ENCODE measurements around the gene HES3. TPM values are rescaled to one million over a fixed set of nuclear protein-coding genes. Genes with fewer than 3 reads are reported as not detected.

Gene HES3
- total and polyA plus RNA-seq, 2 of the 4 experiments (the other 2 are of a cell fraction): not detected

DNA sequence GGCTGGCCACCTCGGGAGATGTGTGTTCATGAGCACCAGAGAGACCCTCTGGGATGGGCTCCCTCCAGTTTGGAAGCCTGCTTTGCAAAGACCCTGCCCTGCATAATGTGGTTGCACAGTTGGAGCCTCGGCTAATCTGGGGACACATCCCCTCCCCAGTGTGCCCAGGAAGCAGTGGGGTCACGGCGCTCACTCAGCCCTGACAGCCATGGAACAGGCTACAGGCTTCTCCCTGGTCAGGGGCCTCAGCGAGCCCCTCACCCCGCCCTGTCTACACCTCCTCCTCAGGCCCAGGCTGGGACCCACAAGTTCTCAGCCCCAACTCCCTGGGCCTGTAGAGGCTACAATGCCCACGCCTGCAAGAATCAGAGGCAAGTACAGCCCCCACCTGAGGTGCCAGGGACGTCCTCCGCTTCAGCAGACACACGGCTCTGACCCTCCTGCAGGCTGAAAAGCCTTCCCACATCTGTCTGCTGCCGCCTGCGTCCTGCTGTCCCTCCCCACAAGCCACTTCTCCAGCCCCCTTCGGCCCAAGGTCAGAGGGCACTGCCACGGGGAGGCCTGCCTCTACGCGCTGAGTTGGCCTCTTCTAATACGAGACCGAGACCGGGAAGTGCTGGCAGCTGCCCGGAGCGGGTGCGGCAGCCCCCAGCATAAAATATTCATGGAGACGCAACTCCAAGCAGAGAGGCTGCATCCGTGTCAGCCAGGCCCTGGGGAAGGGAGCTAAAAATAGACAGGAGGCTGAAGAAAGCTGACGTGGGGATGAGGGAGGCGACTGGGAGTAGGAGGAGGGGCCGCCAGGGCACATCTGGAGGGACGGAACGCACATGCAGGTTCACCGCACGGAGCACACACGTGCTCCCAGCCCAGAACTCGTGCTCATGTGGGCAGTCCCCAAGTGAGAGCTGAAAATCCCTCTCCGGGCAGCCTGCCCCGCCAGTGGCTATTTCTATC is 32.1 kb downstream of the HES3 start:
- peak overlapping the region; percentile 88 for H2AFZ ChIP-seq (replicated peaks; ENCODE audit: low read length, poor library complexity)
- peaks cover 0 to 22% of the 10 kb centered on the region in 2 experiments; a peak in 2 of 4 replicates for H3K79me1 ChIP-seq (ENCODE audit: low read depth in 1 of 2, low read length in 2 of 2)
- peak; percentile 90 for DNase-seq
- H4K91ac ChIP-seq (ENCODE audit: insufficient read depth, low read depth, low read length): peak overlapping the region; percentile 64
- peak overlapping the region; percentile 88 for H3K14ac ChIP-seq (replicated peaks; ENCODE audit: low read depth, low read length)
- peak overlapping the region; percentile 52; the same call in 1 of the 2 replicates for H3K23ac ChIP-seq (ENCODE audit: low read depth, low read length)
- peak overlapping the region; percentile 84 for H2BK120ac ChIP-seq (ENCODE audit: low read depth, low read length)
- peak overlapping the region; percentile 35; the same call in 1 of the 2 replicates for H3K9ac ChIP-seq (ENCODE audit: low read depth, low read length)
- H4K5ac ChIP-seq (ENCODE audit: low read depth, low read length): peak overlapping the region; percentile 81
- in situ Hi-C loops (cut with MboI; ENCODE audit: low sequenced_read_pairs): no loop called here
- no peaks in the 10 kb centered on the region; the same call in 1 of the 2 replicates for H4K20me1 ChIP-seq (ENCODE audit: insufficient read depth, low read length)
- H3K4ac ChIP-seq (ENCODE audit: low read depth, low read length): peak overlapping the region; percentile 95
- H2AK9ac ChIP-seq (replicated peaks; ENCODE audit: low read depth, low read length, poor library complexity): peak overlapping the region; percentile 92
- H2BK5ac ChIP-seq (ENCODE audit: low read depth, low read length, poor library complexity, severe bottlenecking): peak overlapping the region; percentile 29
- H3K4me1 ChIP-seq (ENCODE audit: control insufficient read depth, insufficient read depth, low read length): peaks cover 16% of the 10 kb centered on the region
- peak overlapping the region; percentile 2; the same call in 1 of the 2 replicates for H3K18ac ChIP-seq (ENCODE audit: low read depth, low read length)
- dilution Hi-C loops (cut with HindIII; ENCODE audit: low sequenced_read_pairs, unreplicated experiment): no loop called here
- ChIA-PET POLR2A (ENCODE audit: unreplicated experiment) (interaction anchor here (0.7 kb wide), 1 partner anchor 88 kb away, joined by 8 read pairs; no protein-coding TSS in a partner anchor), CTCF (interaction anchor here (0.8 to 1.1 kb wide), 3 partner anchors 18 to 30 kb away, joined by 3 to 5 read pairs (median 4); no protein-coding TSS in a partner anchor)
- no peaks in the 10 kb centered on the region for H3K36me3 ChIP-seq (ENCODE audit: control insufficient read depth, insufficient read depth, low read length)
- peak overlapping the region; percentile 61; the same call in 2 of the 3 replicates for H2BK15ac ChIP-seq (ENCODE audit: low read depth, low read length)
- WGBS, 2 experiments (ENCODE audit: extremely low coverage in 2 of 2, insufficient read length in 1 of 2): 18% methylated on average over 22 of the region's 35 CpGs; no CpG with 5 or more reads in 1 of the 2 experiments
- H3K56ac ChIP-seq (ENCODE audit: extremely low read depth, insufficient read depth, low read length): peak overlapping the region; percentile 49; the same call in 1 of the 2 replicates
- no TSS peak for BruUV-seq (replicated peaks)
- no peaks in the 10 kb centered on the region for H3K27me3 ChIP-seq (ENCODE audit: control insufficient read depth, insufficient read depth, low read length)
- peak overlapping the region; percentile 22 to 92; a peak in 3 of 4 replicates for H4K8ac ChIP-seq (ENCODE audit: low read depth in 2 of 2, low read length in 2 of 2)
- TF ChIP-seq MAFK (IDR thresholded peaks at IDR 0.05; ENCODE audit: low read depth, low read length) (no peak), MXI1 (IDR thresholded peaks at IDR 0.05; ENCODE audit: borderline replicate concordance, low read depth, low read length) (peak; percentile 96), RCOR1 (IDR thresholded peaks at IDR 0.05; ENCODE audit: insufficient replicate concordance, low read length) (no peak), CEBPB (IDR thresholded peaks at IDR 0.05; ENCODE audit: low read depth, low read length) (no peak), RFX5 (IDR thresholded peaks at IDR 0.05; ENCODE audit: low read depth, low read length) (no peak), ELK1 (IDR thresholded peaks at IDR 0.05; ENCODE audit: borderline replicate concordance, low read depth, low read length) (no peak), BHLHE40 (IDR thresholded peaks at IDR 0.05; ENCODE audit: low read depth, low read length) (peak; percentile 94), FOS (IDR thresholded peaks at IDR 0.05; ENCODE audit: low read depth, low read length) (no peak)
- TF ChIP-seq, protein P1, sequence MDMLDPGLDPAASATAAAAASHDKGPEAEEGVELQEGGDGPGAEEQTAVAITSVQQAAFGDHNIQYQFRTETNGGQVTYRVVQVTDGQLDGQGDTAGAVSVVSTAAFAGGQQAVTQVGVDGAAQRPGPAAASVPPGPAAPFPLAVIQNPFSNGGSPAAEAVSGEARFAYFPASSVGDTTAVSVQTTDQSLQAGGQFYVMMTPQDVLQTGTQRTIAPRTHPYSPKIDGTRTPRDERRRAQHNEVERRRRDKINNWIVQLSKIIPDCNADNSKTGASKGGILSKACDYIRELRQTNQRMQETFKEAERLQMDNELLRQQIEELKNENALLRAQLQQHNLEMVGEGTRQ (IDR thresholded peaks at IDR 0.05; ENCODE audit: low read depth, low read length): peak; percentile 63
- H3K4me3 ChIP-seq (ENCODE audit: insufficient read depth, low read depth, low read length): no peak overlapping the region
- peak; percentile 88 for ATAC-seq (ENCODE audit: low read depth)
- H3K9me3 ChIP-seq (ENCODE audit: control insufficient read depth, insufficient read depth, low read length): no peaks in the 10 kb centered on the region
- peak overlapping the region; percentile 66; the same call in 1 of the 2 replicates for H2AK5ac ChIP-seq (ENCODE audit: low read depth, low read length)
- H3K9me1 ChIP-seq (ENCODE audit: insufficient read depth, low read length): peaks cover 9% of the 10 kb centered on the region; the same call in 1 of the 2 replicates
- H3K4me2 ChIP-seq (ENCODE audit: low read depth, low read length): peak overlapping the region; percentile 47
- H3K27ac ChIP-seq (ENCODE audit: insufficient read depth, low read length): peak overlapping the region; percentile 36
- intact Hi-C loops (cut with micrococcal nuclease): no loop called here
- peak overlapping the region; percentile 69; the same call in 1 of the 2 replicates for H2BK20ac ChIP-seq (ENCODE audit: low read depth, low read length)

All from IMR-90 (cell line).